Loucy (cell line): ENCODE measurements around the gene RTL10.

ENCODE experiments used
- EZH2phosphoT487 ChIP-seq: fragments of 200-600 bp; IDR thresholded peaks from 2 replicates; pipeline ENCODE4 v1.6.1; 2018; ENCODE audit warnings: antibody characterized with exemption, mild to moderate bottlenecking, moderate library complexity, borderline replicate concordance
- TF ChIP-seq, protein P1 (sequence below): fragments of 200-600 bp; sonication (generic); conservative IDR thresholded peaks from 2 replicates; pipeline ENCODE4 v1.5.1; 2014; ENCODE audit warnings: mild to moderate bottlenecking, antibody characterized with exemption, low read length

DNA sequence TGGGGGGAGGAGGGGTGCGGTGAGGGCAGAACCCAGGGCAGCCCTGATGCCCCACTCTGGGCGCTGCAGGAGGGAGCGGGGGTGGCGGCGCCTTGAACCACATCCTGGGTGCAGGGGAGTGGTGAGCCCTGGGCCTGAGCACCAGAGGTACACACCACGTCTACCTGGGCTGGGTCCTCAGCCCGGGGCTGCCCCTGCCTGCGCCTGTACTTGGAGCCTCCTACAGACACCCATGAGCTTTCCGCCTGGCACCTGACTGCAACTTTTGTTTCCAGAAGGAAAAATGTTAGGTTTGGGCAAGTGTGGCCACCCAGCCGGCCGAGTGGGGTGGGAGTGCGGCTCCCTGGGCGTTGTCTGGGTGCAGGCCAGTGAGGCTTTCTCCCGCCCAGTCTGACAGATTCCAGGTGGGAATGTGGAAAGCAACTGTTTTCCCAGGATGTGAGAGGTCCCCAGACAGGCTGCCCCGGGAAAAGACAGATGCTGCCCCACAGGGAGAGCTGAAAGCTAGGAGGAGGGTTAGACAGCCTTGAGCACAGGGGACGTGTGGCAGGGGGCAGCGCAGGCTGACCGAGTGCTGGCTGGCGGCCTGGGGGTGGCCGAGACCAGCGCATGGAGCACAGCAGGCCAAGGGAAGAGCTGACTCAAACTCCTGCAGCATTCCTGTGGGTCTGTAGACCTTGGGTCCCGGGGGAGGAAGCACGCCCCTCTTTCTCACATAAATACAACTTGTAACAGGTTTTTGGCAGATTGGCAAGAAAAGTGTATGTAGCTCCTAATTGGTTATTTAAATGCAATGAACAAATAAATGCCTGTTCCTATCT is 44.1 kb downstream of the RTL10 start:
- TF ChIP-seq EZH2phosphoT487: no peak
- TF ChIP-seq, protein P1, sequence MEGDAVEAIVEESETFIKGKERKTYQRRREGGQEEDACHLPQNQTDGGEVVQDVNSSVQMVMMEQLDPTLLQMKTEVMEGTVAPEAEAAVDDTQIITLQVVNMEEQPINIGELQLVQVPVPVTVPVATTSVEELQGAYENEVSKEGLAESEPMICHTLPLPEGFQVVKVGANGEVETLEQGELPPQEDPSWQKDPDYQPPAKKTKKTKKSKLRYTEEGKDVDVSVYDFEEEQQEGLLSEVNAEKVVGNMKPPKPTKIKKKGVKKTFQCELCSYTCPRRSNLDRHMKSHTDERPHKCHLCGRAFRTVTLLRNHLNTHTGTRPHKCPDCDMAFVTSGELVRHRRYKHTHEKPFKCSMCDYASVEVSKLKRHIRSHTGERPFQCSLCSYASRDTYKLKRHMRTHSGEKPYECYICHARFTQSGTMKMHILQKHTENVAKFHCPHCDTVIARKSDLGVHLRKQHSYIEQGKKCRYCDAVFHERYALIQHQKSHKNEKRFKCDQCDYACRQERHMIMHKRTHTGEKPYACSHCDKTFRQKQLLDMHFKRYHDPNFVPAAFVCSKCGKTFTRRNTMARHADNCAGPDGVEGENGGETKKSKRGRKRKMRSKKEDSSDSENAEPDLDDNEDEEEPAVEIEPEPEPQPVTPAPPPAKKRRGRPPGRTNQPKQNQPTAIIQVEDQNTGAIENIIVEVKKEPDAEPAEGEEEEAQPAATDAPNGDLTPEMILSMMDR: no peak
